ENCODE data around the gene TFEB.

DNA sequence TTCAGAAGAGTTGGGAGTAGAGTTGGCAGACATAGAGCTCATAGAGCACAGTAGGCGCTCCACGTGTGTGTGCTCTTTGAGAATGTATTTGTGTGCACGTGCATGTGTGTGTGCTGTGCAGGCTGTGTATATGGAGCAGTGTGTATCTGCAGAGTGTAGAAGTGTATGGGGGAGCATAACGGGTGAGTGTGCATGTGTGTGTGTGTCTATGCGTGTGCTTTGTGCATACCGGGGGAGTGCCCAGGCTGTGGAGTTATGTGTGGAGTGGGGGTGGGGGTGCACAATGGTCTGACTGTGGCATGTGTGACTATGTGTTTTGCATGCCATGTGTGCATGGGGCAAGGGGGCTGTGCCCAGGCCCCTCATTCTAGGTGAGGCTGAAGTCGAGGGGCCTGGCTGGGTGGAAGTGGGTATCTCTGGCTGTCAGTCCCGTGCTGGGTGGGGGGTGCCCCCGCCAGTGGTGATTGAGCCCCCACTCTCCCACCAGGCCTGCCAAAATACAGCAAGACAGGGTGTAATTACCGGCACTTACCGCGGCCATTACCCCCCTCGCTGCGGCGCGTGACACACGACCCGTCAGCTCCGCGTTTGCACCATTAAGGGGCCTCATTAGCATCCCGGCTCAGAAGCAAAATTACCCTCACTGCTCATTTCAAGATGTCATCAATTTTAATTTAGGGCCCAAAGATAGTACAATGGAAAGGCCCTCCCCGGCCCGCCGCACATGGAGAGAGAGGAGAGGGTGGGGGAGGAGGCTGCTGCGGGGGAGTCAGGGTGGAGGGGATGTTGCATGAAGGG lies 58.1 kb downstream of the TFEB start:
- TF ChIP-seq POLR2A (IDR thresholded peaks at IDR 0.05) (no peak), CTCF (IDR thresholded peaks at IDR 0.05) (no peak)
